Trophoblast cell (in vitro differentiated cells and primary cell): ENCODE results near the gene ARHGAP22.

Experiments used
- DNase-seq, 2 donors: peaks; one replicate each; pipeline ENCODE4 v3.0.0-alpha.2; 2016
- H2AFZ ChIP-seq: 2 replicates; pipeline ENCODE4 v1.6.1; 2013; ENCODE audit warnings: low read length, moderate library complexity, mild to moderate bottlenecking; ENCODE audit not compliant: insufficient read depth, poor library complexity
- H2AK5ac ChIP-seq: 2 replicates; pipeline ENCODE4 v1.6.1; 2013; ENCODE audit warnings: mild to moderate bottlenecking, low read length
- H2BK120ac ChIP-seq: 2 replicates; pipeline ENCODE4 v1.6.1; 2013; ENCODE audit warnings: low read length, mild to moderate bottlenecking, moderate library complexity; ENCODE audit not compliant: insufficient read depth, poor library complexity
- H2BK12ac ChIP-seq: 2 replicates; pipeline ENCODE4 v1.6.1; 2013; ENCODE audit warnings: mild to moderate bottlenecking, low read length, moderate library complexity
- H2BK5ac ChIP-seq: 2 replicates; pipeline ENCODE4 v1.6.1; 2013; ENCODE audit warnings: low read length, low read depth, moderate library complexity, mild to moderate bottlenecking; ENCODE audit not compliant: poor library complexity
- H3K14ac ChIP-seq: 2 replicates; pipeline ENCODE4 v1.6.1; 2013; ENCODE audit warnings: mild to moderate bottlenecking, low read length
- H3K18ac ChIP-seq: 2 replicates; pipeline ENCODE4 v1.6.1; 2013; ENCODE audit warnings: mild to moderate bottlenecking, low read length
- H3K23ac ChIP-seq: 2 replicates; pipeline ENCODE4 v1.6.1; 2013; ENCODE audit warnings: low read length
- H3K27ac ChIP-seq: 2 replicates; pipeline ENCODE4 v1.5.1; 2013; ENCODE audit warnings: low read depth, mild to moderate bottlenecking, inconsistent platforms, low read length, moderate library complexity
- H3K27me3 ChIP-seq: 2 replicates; pipeline ENCODE4 v1.6.1; 2013; ENCODE audit warnings: inconsistent platforms, mild to moderate bottlenecking, low read length, moderate library complexity; ENCODE audit not compliant: insufficient read depth
- H3K36me3 ChIP-seq, 2 experiments: 1 replicate in 1 of 2; 2 replicates in 1 of 2; pipeline ENCODE4 v1.6.1; 2013; ENCODE audit warnings: low read length in 2 of 2, mild to moderate bottlenecking in 2 of 2, moderate library complexity in 1 of 2; ENCODE audit not compliant: insufficient read depth in 2 of 2, control insufficient read depth in 1 of 2
- H3K4ac ChIP-seq: 2 replicates; pipeline ENCODE4 v1.6.1; 2013; ENCODE audit warnings: low read depth, mild to moderate bottlenecking, low read length, moderate library complexity
- H3K4me1 ChIP-seq, 2 experiments: 1 replicate in 1 of 2; 2 replicates in 1 of 2; pipeline ENCODE4 v1.6.1; 2013; ENCODE audit warnings: low read length in 2 of 2, mild to moderate bottlenecking in 2 of 2, moderate library complexity in 1 of 2; ENCODE audit not compliant: insufficient read depth in 2 of 2, control insufficient read depth in 1 of 2
- H3K4me2 ChIP-seq: 2 replicates; pipeline ENCODE4 v1.6.1; 2013; ENCODE audit warnings: inconsistent platforms, mild to moderate bottlenecking, low read length, moderate library complexity
- H3K4me3 ChIP-seq: 2 replicates; pipeline ENCODE4 v1.5.1; 2013; ENCODE audit warnings: mild to moderate bottlenecking, low read depth, low read length, inconsistent platforms
- H3K79me1 ChIP-seq: one replicate; pipeline ENCODE4 v1.6.1; 2013; ENCODE audit warnings: low read length
- H3K79me2 ChIP-seq: 2 replicates; pipeline ENCODE4 v1.6.1; 2013; ENCODE audit warnings: low read length, mild to moderate bottlenecking; ENCODE audit not compliant: control insufficient read depth, insufficient read depth, poor library complexity
- H3K9ac ChIP-seq: 2 replicates; pipeline ENCODE4 v1.6.1; 2013; ENCODE audit warnings: mild to moderate bottlenecking, low read length
- H3K9me3 ChIP-seq: 2 replicates; pipeline ENCODE4 v1.6.1; 2013; ENCODE audit warnings: low read depth, mild to moderate bottlenecking, control low read depth, inconsistent platforms, low read length; ENCODE audit not compliant: insufficient read depth
- H4K12ac ChIP-seq: 2 replicates; pipeline ENCODE4 v1.6.1; 2013; ENCODE audit warnings: low read depth, mild to moderate bottlenecking, low read length, moderate library complexity
- H4K8ac ChIP-seq: 2 replicates; pipeline ENCODE4 v1.6.1; 2013; ENCODE audit warnings: low read depth, mild to moderate bottlenecking, low read length, moderate library complexity
- H4K91ac ChIP-seq: one replicate; pipeline ENCODE4 v1.6.1; 2013; ENCODE audit warnings: low read depth, mild to moderate bottlenecking, low read length, moderate library complexity
- WGBS: extraction: QIAGEN DNeasy Blood & Tissue Kit; methylation state at CpG from one replicate; pipeline ENCODE4 v1.1.7; 2013; ENCODE audit warnings: missing lambda C conversion rate; ENCODE audit not compliant: insufficient read length, insufficient coverage; ENCODE audit errors: extremely low coverage; 5-methylcytosine and 5-hydroxymethylcytosine counted together

ARHGAP22 gene

DNA sequence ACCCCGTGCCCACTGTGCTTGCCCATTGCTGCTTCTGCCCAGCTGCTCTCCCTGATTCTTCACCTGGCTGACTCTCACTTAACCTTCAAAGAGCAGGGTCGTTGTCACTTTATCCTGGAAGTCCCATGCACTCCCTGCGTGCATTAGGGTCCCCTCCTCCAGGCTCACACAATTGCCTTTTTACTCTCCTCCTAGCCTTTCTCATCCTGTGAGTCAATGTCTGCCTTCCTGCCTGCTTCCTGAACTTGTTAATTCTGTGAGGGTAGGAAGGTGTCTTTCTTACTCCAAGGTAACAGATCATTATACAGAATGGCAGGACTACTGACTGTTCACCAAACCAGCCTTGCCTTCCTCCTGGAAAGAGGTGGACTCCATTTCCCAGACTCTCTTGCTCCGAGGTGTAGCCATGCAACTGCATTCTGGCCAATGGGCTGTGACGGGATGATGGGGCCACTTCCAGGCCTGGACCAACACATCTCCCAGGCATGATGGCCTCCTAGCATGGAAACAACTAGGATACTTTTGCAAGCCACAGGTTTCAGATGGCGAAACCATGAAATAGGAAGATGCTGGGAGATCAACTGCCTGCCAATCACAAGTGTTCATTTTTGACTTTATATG lies 54.7 kb downstream of the ARHGAP22 start:
- Histone ChIP-seq H3K27me3 (no peaks in the 10 kb centered on the region), H3K4ac (no peak overlapping the region), H4K12ac (no peak overlapping the region), H3K9me3 (no peaks in the 10 kb centered on the region), H3K4me2 (no peak overlapping the region), H3K27ac (no peak overlapping the region), H2BK5ac (no peak overlapping the region), H3K4me1 (no peaks in the 10 kb centered on the region), H2BK120ac (no peak overlapping the region), H2AFZ (no peak overlapping the region), H2BK12ac (no peak overlapping the region), H3K23ac (no peak overlapping the region), H3K18ac (no peak overlapping the region), H3K14ac (no peak overlapping the region), H2AK5ac (no peak overlapping the region), H3K9ac (no peak overlapping the region), H4K91ac (no peak overlapping the region), H3K79me1 (no peaks in the 10 kb centered on the region), H3K79me2 (no peaks in the 10 kb centered on the region), H3K4me3 (no peak overlapping the region), H3K36me3 (no peaks in the 10 kb centered on the region), H4K8ac (no peak overlapping the region)
- no CpG with 5 or more reads among the region's 6 CpGs for WGBS
- DNase-seq, result no peak

DNA sequence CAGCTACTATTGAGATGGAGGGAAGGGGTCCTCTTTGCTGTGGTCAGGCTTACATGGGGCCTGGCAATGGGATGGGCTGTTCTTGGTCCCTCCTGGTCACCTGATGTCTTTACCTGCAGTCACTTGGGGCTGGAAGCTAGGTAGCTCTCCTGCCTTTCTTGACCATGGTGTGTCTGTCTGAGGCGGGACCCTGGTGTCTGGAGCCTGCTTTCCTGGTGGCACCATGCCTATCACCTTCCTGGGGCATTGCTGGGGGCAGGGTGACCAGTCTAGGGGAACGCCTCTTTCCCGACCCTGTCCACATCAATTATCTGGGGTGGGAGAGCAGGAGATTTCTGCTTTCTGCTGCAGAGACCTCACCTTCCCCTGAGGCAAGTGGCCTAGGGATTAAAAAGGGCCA lies 55.6 kb downstream of the ARHGAP22 start:
- H2BK5ac ChIP-seq, result no peak overlapping the region
- H4K8ac ChIP-seq, result no peak overlapping the region
- H3K4me1 ChIP-seq, result no peaks in the 10 kb centered on the region
- no peak for DNase-seq
- no peak overlapping the region for H3K4ac ChIP-seq
- no peaks in the 10 kb centered on the region for H3K27me3 ChIP-seq
- no peak overlapping the region for H3K27ac ChIP-seq
- no peak overlapping the region for H3K4me2 ChIP-seq
- no peak overlapping the region for H4K12ac ChIP-seq
- WGBS, result no CpG with 5 or more reads among the region's 3 CpGs
- no peak overlapping the region for H2BK12ac ChIP-seq
- H2AFZ ChIP-seq, result no peak overlapping the region
- H4K91ac ChIP-seq, result no peak overlapping the region
- no peaks in the 10 kb centered on the region for H3K79me2 ChIP-seq
- H3K9ac ChIP-seq, result no peak overlapping the region
- no peak overlapping the region for H2BK120ac ChIP-seq
- no peaks in the 10 kb centered on the region for H3K9me3 ChIP-seq
- no peaks in the 10 kb centered on the region for H3K36me3 ChIP-seq
- H2AK5ac ChIP-seq, result no peak overlapping the region
- no peak overlapping the region for H3K14ac ChIP-seq
- H3K23ac ChIP-seq, result no peak overlapping the region
- no peak overlapping the region for H3K4me3 ChIP-seq
- no peaks in the 10 kb centered on the region for H3K79me1 ChIP-seq
- no peak overlapping the region for H3K18ac ChIP-seq

DNA sequence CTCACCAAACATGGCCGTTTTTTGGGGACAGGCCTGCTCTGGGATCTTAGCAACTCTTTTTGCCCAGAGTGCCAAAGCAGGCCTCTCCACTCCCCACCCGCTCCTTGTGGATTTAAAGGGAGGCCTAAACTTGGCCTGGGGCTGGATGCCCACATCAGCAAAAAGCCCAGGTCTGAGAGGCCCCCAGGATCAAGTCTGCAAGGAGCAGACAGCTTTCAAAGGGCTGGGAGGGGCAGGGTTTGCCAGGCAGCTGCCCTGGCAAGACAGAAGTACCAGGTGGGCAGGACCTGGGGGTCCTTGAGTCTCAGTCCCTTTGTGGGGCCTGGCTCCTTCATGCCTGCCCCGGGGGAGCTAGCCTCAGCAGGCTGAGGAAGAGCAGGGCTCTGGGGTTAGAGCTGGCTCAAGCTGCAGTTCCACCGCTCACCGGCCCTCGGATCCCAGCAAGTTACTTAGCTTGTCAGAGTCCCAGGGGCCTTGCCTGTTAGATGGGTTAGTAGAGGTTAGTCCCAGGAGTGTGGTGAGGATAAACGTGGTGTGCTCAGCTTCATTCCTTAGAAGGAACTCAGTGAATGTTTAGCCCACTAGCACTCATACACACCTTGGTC lies 56.2 kb downstream of the ARHGAP22 start:
- no peaks in the 10 kb centered on the region for H3K4me1 ChIP-seq
- no peaks in the 10 kb centered on the region for H3K79me2 ChIP-seq
- no peak overlapping the region for H3K14ac ChIP-seq
- H3K23ac ChIP-seq, result no peak overlapping the region
- no peak overlapping the region for H3K4me2 ChIP-seq
- H3K79me1 ChIP-seq, result no peaks in the 10 kb centered on the region
- no peak for DNase-seq
- no peak overlapping the region for H3K4ac ChIP-seq
- no peak overlapping the region for H4K12ac ChIP-seq
- no peak overlapping the region for H2AFZ ChIP-seq
- no peak overlapping the region for H3K18ac ChIP-seq
- no peak overlapping the region for H3K9ac ChIP-seq
- H3K27me3 ChIP-seq, result no peaks in the 10 kb centered on the region
- H2BK5ac ChIP-seq, result no peak overlapping the region
- WGBS, result no CpG with 5 or more reads among the region's 7 CpGs
- no peak overlapping the region for H2AK5ac ChIP-seq
- no peaks in the 10 kb centered on the region for H3K9me3 ChIP-seq
- no peak overlapping the region for H2BK120ac ChIP-seq
- no peak overlapping the region for H4K8ac ChIP-seq
- no peak overlapping the region for H4K91ac ChIP-seq
- H3K36me3 ChIP-seq, result no peaks in the 10 kb centered on the region
- H3K27ac ChIP-seq, result no peak overlapping the region
- H2BK12ac ChIP-seq, result no peak overlapping the region
- no peak overlapping the region for H3K4me3 ChIP-seq

GRCh38 chr10:48547981-48548380 lies 56.9 kb downstream of the ARHGAP22 start:
- no peak overlapping the region for H3K14ac ChIP-seq
- H2AFZ ChIP-seq, result no peak overlapping the region
- H2AK5ac ChIP-seq, result no peak overlapping the region
- H3K4me2 ChIP-seq, result no peak overlapping the region
- no peak overlapping the region for H3K9ac ChIP-seq
- no peak overlapping the region for H3K18ac ChIP-seq
- no peaks in the 10 kb centered on the region for H3K79me2 ChIP-seq
- no peak overlapping the region for H2BK5ac ChIP-seq
- no peak overlapping the region for H4K91ac ChIP-seq
- H3K27me3 ChIP-seq, result no peaks in the 10 kb centered on the region
- no peak overlapping the region for H3K4ac ChIP-seq
- H3K23ac ChIP-seq, result no peak overlapping the region
- H3K79me1 ChIP-seq, result no peaks in the 10 kb centered on the region
- H3K36me3 ChIP-seq, result no peaks in the 10 kb centered on the region
- no peak overlapping the region for H2BK12ac ChIP-seq
- H4K8ac ChIP-seq, result no peak overlapping the region
- no peak overlapping the region for H4K12ac ChIP-seq
- H3K27ac ChIP-seq, result no peak overlapping the region
- peaks cover 2% of the 10 kb centered on the region for H3K9me3 ChIP-seq
- no CpG with 5 or more reads among the region's 10 CpGs for WGBS
- no peak overlapping the region for H3K4me3 ChIP-seq
- H2BK120ac ChIP-seq, result no peak overlapping the region
- H3K4me1 ChIP-seq, result no peaks in the 10 kb centered on the region
- no peak for DNase-seq
